AG09309 (cell line): ENCODE data around the gene IQGAP2.
"Not testable (repeated sequence)": the region's sequence is repeated elsewhere in the genome, so short reads cannot be mapped to it uniquely, and the experiment has no call there.

Experiments
- DNase-seq: peaks from one replicate; pipeline ENCODE4 v3.0.0-alpha.2; 2010; ENCODE audit warnings: low read depth
- H3K4me3 ChIP-seq: 2 replicates; pipeline ENCODE4 v1.5.1; 2011; ENCODE audit warnings: mild to moderate bottlenecking, low read depth, low read length, moderate library complexity; ENCODE audit not compliant: control insufficient read depth
- CTCF ChIP-seq: IDR thresholded peaks from 2 replicates; pipeline ENCODE4 v1.5.1; 2011; ENCODE audit warnings: mild to moderate bottlenecking, low read depth, low read length, inconsistent platforms; ENCODE audit not compliant: insufficient read depth, control insufficient read depth; ENCODE audit errors: missing control alignments

Gene IQGAP2

DNA sequence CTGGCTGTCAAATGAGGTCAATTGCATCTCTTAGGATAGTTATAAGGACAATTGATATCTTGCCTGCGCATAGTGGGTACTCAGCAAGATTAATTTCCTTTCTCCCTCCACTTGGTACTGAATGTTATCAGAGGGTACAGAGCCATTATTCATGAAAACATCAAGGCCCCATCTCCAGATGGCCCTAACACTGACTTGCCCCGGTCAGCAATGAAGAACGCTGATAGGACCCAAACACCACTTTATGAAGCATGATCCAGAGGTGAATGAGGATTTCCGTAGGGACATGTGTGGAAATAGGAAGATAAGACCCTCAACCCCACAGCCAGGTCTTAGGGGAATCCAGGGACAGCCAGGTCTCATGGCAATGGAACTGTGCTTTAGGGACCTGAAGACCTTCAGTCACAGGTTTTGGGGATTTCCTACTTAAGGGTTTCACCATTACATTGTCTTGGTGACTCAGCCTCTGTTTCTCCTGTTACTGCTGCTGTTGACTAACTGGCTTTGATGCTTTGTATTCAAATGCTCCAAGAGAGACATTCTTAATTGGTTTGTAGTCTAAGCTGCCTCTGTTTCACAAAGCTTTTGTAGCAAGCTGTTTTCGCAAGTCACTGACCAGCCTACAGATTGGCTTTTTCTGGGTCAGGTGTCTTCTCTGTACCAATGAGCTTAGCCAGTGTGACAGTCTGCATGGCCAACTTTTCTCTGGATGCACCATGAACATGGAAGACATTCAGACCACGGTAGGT, 35.3 kb upstream of the IQGAP2 start:
- no peak overlapping the region for H3K4me3 ChIP-seq
- no peak for TF ChIP-seq CTCF
- no peak for DNase-seq

DNA sequence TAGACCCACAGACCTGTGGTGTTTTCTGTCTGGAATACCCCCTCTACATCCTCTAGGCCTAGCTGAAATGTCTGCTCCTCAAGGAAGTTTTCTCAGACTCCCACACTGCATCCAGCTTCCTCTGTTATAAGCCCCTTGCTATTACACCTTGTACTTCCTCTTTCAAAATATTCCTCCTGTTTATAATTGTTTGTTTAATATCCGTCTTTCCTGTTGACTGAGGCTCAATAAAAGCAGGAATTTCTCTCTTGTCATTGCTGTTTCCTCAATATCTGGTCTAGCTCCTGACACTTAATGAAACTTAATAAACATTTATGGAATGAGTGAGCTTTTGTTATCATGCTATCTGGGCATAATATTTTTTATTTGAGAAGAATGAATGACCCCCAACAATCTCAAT, 34.1 kb upstream of the IQGAP2 start:
- H3K4me3 ChIP-seq = no peak overlapping the region
- no peak for TF ChIP-seq CTCF
- DNase-seq = no peak

- not testable (repeated sequence) for H3K4me3 ChIP-seq, DNase-seq
Measured at GRCh38 chr5:76369668-76370067, 33.4 kb upstream of the IQGAP2 start.

DNA sequence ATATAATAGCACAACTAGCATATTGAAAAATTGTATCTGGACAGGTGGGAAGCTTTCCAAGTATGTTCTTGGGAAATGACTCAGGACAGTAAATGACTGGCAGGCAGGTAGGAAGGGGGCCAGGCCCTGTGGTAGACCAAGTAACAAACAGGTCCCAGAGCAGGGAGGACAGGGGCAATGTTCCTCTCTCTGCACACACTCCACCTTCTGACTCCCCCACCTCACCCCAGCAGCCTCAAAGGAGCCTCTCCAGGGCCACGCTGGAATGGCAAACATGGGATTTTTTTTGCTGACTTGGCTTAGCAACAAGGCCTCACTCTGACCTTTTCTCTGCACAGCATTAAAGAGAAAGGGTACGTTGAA, 31.1 kb upstream of the IQGAP2 start:
- no peak for TF ChIP-seq CTCF
- no peak for DNase-seq
- no peak overlapping the region for H3K4me3 ChIP-seq

- TF ChIP-seq CTCF = no peak
- peak; percentile 48 for DNase-seq
- no peak overlapping the region for H3K4me3 ChIP-seq
Measured at GRCh38 chr5:76372323-76373054, 30.6 kb upstream of the IQGAP2 start.

DNA sequence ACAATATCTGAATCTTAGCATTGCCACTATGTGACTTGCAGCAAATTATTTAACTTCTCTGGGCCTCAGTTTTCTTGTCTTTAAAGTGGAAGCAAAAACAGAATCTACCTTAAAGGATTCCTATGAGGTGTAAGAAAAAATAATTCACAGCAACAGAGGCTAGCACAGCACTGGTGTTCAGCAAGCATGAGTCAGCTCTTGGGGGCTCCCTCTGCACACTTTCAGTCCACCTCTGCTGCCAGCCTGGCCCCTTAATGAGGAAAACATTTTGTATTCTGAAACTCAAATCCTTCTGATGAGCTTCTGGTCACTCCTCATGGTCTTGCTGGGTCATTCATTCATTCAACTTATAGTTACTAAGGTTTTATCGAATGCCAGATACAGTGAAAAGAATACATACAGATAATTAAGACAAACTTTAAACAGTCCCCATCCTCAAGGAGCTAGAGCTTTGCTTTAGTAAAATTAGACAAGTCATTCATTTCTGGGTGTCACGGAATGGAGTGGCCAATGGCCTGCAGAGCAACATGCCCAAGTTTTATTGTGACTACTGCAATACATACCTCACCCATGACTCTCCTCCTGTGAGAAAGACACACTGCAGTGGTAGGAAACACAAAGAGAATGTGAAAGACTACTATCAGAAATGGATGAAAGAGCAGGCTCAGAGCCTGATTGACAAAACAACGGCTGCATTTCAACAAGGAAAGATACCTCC, 26.8 kb upstream of the IQGAP2 start:
- DNase-seq = no peak
- no peak for TF ChIP-seq CTCF
- H3K4me3 ChIP-seq = no peak overlapping the region

- DNase-seq = no peak
- no peak overlapping the region for H3K4me3 ChIP-seq
- TF ChIP-seq CTCF = no peak
Measured at GRCh38 chr5:76376866-76377230, 26.2 kb upstream of the IQGAP2 start.
